HG03139 (cell line): Measurements from ENCODE around the gene ZC3H12D.
"Not testable (repeated sequence)": the region's sequence is repeated elsewhere in the genome, so short reads cannot be mapped to it uniquely, and the experiment has no call there.

ENCODE experiments used
- ATAC-seq: cut with Tn5 transposase; IDR thresholded peaks from one replicate; pipeline ENCODE4 v1.9.1; 2021; ENCODE audit not compliant: unreplicated experiment

ZC3H12D gene

DNA sequence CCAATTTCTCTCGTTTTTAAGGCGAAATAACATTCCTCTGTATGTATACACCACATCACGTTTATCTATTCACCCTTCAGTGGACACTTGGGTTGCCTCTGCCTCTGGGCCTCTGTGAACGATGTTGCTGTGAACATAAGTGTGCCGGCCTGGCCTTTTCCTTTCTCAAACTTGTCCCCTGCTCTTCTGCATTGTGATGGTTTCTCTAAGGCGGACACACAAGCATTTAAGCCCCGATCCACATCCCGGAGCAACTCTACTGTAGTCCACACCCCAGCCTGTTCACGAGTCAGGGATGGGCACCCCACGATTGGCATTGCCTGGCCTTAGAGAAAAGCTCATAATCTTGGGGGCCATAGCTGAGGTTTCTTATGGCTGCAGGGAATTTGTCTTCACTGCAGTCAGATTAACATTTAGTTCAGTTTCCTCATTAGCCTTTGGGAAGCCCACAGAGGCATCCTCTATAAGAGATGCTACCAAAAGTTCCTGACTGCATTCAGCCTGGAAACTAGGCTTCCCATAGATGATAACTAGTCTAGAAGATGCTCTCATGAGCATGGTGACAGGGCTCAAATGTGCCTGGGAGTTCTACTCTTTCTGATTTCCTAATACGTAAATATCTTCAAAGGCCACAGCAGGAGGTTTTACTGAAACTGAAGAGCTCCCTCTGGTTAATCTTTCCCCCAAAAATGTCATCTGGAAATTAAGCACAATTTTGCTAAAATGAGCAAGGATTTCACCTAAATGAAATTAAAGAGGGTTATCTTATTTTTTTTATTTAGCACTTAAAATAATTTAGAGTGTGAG is 762 bp downstream of the ZC3H12D start:
- ATAC-seq: no peak

DNA sequence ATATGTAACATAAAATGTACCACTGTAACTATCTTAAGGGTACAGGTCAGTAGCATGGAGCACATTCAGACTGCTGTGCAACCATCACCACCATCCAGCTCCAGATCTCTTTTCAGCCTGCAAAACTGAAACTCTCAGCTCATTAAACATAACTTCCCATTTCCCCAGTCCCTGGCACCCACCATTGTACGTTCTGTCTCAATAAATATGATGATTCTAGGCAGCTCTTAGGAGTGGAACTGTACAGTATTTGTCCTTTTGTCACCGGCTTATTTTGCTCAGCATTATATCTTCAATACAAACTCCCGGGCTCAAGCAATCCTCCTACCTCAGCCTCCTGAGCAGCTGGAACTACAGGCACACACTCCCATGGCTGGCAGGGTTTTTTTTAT is 1.5 kb downstream of the ZC3H12D start:
- no peak for ATAC-seq

DNA sequence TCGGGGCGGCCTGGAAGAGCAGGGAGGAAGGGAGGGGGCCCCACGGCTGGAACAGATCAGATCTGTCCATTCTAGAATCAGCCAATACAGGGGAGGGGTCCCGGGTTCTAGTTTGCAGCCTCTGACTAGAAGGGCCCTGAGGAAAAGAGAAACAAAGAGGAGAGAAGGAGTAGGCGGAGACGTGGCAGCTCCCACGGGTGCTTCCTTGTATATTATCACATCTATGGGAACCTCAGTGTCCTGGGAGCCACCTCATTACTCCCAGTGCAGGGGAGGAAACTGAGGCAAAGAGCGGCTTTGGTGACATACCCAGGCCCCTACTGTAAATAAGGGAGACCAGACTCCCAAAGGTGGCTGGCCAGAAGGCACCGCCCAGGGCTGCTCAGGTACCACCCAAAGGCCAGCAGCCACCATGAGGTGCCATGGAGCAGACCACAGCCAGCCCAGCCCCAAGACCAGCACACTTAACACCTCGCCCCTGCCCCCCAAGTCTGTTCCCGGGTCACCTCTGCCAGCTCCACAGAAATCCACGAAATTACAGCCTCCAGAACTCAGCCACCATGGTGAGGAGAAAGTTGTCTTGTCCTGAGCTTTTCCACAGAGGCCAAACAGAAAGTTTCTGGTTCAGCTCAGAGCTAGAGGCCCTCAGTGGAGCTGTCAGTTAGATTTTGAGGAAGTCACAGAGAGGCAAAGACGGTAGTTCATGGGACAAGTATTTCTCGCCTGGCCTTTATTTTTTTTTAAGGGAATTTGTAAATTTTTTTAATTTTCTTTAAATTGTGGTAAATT is 2.1 kb downstream of the ZC3H12D start:
- no peak for ATAC-seq

DNA sequence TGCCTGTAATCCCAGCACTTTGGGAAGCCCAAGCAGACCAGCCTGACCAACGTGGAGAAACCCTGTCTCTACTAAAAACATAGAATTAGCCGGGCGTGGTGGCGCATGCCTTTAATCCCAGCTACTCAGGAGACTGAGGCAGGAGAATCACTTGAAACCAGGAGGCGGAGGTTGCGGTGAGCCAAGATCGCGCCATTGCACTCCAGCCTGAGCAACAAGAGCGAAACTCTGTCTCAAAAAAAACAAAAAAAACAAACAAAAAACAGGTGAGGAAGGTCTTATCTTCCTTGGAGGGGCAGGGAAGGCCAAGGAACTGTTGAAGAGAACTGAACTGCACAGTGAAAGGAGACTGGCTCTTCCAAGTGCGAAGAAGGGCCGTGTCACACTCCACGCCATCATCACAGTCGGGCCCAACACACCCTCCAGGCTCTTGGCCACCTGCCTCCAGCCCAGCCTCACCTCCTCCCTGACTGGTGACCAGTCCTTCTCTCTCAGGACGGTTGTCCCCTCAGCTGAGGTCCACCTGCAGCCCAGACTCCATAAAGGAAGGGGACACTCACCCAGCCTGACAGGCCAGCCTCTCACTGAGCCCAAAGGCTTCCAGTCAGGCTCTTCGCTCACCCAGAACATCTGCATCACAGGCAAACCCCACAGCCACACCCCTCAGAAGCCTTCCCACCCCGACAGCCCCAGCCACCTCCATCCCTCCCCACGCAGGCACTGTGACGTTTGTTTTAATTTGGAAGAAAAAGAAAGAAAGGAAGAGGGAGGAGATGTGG is 4.1 kb downstream of the ZC3H12D start:
- no peak for ATAC-seq

DNA sequence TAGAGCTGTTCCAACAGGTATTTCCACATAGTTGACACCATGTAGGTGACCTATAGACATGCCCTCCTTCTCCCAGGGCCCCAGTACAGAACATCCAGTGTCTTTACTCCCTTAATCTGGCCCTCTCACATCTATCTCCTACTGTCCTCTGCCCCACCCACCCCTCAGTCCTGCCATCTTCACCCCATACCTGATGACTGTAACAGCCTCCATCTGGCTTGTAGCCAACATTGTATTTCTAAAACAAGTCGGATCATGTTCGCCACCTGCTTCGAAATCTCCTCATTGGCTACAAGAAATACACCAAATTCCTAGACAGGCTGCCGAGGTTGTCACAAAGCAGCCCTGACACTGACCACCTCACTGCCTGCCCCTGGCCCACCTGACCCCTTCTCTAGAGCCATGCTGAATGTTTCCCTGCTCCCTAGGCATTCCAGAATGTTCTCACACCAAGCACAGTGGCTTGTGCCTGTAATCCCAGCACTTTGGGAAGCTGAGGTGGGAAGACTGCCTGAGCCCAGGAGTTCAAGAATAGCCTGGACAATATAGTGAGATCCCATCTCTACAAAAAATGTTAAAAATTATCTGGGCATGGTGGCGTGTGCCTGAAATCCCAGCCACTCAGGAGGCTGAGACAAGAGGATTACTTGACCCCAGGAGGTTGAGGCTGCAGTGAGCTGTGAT is 6.0 kb downstream of the ZC3H12D start:
- ATAC-seq: no peak

DNA sequence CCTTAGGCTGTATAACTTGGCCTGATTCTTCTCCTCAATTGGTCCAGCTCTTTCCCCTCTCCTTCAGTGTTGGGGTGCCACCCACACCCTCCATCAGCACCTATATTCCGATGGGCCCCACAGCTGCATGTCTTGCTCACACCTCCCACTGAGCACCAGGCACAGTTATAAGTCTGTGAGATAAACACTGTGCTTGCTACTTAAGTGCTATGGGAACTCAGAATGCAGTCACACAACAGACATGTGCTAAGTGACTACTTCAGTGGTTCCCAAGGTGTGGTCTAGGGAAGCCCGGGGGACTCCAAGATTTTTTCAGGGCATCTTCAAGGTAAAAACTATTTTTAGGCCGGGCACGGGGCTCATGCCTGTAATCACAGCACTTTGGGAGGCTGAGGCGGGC is 7.3 kb downstream of the ZC3H12D start:
- no peak for ATAC-seq

DNA sequence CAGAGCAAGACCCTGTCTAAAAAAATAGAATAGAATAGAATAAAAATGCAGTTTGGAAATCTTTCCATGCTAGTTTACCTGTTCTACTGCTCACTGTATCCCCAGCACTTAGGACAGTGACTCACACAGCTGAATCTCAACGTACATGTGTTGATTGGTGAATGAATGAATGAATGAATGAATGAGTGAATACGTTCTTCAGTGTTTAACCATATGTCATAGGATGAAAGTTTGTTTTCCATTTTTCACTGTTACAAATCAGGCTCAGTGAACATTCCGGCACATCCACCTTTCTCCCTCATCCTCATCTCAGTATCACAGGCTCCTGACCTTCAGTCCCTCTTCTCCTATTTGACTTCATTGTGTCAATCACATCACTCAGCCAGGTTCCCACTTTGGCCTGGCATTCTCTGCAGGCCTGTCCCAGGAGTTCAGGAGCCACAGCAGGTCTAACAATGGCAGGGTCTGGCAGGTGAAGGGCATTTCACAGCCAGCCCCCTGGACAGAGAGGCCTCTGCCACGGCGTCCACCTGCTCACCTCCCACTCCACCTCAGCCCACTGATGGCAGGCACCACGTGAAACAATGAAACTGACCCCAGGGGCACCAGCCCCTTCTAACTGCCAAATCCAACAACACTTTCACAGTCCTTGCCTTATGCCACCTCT is 7.9 kb downstream of the ZC3H12D start:
- no peak for ATAC-seq

DNA sequence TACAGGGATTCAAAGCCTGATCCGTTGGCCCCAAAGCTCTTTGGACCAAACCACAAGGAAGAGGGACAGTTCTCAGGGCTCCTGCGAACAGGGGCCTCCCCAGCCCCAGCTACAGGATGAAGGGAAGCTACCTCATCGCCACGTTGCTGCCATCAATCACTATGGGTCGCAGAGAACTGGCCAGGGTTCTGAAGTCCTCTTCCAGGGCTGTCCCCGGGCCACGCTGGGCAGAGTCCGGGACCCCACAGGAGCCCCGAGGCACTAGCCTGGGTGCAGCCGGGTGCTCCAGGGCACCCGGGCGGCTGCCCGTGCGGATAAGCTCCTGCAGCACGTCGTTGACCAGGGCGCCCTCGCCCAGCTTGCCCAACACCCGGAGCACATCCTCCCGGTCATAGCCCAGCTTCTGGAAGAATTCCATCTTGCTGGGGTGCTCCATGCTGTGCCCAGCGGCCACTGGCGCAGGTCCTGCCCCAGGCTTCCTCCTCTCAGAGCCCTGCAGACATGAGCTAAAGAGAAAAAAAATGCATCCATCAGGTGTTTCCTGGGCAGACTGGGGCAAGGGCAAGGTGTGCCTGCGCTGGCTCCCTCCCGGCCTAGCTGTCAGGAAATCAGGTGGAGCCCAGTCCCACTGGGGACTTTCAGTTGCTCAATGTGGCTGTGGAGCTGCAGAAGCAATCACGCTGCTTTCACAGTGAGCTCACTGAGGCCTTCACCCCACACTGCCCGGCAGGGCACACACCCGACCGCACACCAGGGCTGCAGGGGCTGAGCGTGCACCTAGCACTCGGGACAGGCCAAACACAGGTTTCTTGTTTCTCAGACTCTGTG is 10.5 kb downstream of the ZC3H12D start:
- no peak for ATAC-seq

DNA sequence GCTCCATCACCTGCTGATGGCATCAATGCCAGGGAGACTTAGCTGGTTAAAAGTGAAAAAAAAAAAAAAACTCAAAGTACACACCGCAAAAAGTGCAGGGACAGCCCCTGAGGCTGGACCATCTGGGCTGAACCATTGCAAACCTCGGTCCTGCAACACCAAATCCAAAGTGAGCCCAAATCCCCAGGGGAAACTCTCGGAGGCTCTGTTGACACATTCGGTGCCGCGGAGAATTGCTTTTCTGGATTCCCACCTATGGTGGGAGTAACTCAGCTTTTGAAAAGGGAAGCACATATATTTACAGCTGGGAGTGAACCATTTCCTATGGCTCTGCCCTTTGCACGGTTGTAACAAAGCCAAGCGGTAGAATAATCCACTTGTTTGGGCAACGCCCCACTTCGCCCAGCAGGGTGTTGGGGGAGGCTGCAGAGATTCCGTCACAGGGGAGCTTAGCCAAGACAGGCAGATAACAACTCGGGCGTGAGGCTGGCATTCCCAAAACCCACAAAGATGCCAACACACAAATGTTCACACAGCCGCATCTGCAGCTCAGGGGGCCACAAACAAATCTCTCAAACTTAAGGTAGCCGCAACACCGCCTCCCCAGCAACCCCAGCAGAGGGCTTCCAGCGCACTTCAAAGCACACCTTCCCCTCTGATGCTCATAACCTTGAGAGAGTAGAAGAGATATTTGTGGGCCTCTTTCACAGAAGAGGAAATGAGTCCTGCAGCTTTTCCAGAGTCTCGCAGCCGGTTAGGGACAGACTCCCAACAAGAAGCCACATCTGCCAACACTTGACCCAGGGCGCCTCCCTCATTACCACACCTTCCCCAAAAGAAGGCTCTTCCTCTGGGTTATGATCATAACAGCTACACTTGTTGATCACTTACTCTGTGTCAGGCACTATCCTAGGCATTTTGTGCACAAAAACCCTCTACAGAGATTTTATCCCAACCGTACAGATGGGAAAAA is 11.4 kb downstream of the ZC3H12D start:
- no peak for ATAC-seq

DNA sequence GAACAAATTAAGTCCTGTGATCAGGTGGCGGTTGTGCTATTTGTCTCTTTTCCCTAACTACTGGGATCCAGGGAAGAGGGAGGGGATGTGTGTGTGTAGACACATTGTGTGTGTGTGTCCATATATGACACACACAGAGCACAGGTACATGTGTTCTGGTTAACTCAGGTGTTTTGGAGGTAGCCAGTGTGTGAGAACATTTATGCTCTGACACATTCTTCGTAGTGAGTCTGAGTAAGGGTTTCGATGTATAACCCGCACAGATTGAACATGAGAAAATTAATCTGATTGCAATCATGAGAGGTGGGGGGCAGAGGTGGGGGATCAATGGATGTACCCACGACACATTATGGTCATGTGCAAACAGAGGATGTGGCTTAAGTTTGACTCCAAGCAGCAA is 12.6 kb downstream of the ZC3H12D start:
- ATAC-seq: no peak

DNA sequence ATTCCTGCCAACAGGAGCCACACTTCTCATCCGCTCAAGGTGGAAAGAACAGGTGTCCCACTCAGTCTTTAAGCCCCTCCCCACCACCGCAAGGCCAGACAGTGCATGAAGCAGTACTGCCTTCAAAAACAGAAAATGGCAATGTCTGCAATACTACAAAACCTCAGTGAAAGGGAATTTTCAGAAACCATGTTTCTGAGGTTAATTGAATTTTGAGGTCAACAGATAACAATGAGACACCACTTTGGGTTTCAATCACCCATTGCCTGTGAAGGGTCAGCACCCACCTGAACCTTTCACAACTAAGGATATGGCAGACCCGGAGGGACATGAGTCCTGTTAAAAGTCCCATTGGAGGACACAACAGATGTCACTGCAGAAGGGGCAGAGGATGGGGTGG is 13.0 kb downstream of the ZC3H12D start:
- ATAC-seq: no peak

DNA sequence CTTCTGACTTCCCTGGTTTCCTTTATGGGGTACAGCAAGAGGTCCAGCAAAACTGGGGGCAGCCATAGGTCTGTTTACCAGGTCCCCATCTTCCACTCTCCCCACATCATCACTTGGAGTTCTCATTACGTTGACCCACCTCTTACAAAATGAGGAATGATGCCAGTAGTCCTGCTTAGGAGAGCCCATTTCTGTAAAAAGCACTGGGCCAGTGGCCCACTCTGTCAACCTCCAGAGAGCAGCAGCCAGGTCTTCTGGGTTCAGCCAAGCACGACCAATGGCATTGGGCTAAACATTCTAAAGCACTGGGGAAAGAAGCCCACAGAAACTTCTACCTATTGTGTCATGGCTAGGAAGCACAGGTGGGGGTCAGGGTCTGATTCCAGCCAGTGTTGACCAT is 13.9 kb downstream of the ZC3H12D start:
- no peak for ATAC-seq

DNA sequence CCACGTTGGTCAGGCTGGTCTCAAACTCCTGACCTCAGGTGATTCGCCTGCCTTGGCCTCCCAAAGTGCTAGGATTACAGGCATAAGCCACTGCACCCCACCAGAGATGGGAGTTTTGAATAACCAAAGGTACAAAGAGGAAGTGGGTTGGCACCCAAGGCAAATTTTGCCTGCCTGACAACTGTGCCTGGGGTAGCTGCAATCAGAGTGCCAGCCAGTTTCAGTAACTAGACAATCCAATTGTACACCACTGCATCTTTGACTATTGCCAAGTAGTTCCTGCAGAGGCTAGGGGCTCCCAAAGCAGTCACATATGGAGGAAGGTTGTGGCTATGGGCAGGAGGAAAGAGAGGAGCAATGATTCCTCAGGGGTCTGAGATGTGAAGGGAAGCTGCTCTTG is 16.6 kb downstream of the ZC3H12D start:
- ATAC-seq: no peak

DNA sequence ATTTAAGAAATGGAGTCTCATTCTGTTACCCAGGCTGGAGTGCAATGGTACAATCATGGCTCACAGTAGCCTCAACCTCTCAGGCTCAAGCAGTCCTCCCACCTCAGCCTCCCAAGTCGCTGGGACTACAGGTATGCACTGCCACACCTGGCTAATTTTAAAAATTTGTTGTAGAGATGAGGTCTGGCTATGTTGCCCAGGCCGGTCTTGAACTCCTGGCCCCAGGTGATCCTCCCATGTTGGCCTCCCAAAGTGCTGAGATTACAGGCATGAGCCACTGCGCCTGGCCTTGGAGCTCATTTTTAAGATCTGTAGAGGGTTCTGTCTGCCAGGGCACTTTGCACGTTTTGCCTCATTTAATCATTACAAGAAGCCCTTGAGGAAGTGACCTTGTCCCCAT is 17.5 kb downstream of the ZC3H12D start:
- no peak for ATAC-seq

DNA sequence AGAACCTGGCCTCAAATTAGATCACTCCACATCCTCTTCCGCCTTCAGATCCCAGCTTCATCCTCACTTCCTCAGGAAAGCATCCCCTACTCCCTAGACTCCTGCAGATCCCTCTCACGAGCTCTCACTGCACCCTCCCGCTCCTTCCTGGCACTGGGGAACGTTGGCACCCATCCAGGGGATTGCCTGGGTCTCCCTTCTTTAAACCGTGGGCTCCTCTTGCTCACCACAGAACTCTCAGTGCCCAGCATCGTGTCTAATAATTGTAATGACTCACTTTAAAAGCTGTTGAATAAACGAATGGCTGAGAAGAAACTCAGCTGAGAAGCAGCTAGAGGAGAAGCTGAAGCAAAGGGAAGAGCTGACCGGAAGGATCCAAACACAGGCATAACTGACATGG is 20.4 kb downstream of the ZC3H12D start:
- no peak for ATAC-seq

DNA sequence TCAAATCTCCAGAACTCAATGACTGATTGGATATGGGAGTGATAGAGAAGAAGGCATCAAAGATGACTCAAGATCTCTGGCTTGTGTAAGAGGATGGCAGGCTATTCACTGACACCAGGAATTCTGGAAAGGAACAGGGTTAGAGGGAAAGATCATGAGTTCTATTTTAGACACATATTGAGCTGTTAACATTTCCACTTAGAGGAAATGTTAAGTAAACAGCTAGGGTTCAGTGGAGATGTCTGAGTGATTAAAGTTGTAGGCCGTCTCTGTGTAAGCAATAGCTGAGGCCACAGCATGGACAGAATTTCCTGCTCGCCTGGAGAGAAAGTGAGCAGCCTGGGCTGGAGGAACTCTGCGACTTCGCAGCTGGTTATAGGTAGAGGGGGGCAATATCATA is 21.0 kb downstream of the ZC3H12D start:
- no peak for ATAC-seq

DNA sequence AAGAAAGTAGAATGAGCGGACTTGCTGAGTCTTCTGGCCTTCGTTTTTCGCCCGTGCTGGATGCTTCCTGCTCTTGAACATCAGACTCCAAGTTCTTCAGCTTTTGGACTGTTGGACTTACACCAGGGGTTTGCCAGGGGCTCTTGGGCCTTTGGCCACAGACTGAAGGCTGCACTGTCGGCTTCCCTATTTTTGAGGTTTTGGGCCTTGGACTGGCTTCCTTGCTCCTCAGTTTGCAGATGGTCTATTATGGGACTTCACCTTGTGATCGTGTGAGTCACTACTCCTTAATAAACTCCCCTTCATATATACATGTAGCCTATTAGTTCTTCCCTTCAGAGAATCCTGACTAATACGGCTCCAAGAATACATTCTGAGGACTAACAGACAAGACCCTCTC is 22.1 kb downstream of the ZC3H12D start:
- ATAC-seq: not testable (repeated sequence)

DNA sequence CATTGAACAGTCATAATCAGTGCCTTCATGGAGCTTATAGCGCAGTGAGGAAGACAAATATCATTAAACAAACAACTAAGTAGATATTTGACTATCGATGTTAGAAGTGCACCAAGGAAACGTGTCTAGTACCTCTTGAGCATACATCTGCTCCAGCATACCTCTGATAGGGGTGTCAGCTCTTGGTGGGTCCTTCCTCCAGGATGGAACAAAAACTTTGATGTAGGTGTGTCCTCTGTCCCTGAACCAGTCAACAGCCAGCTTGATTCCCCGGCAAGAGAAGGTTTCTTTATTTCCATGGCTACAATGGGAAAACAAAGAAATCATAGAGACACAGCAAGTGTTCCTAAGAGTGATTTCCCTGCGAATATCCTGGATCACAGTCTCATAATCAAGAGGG is 23.1 kb downstream of the ZC3H12D start:
- ATAC-seq: no peak

DNA sequence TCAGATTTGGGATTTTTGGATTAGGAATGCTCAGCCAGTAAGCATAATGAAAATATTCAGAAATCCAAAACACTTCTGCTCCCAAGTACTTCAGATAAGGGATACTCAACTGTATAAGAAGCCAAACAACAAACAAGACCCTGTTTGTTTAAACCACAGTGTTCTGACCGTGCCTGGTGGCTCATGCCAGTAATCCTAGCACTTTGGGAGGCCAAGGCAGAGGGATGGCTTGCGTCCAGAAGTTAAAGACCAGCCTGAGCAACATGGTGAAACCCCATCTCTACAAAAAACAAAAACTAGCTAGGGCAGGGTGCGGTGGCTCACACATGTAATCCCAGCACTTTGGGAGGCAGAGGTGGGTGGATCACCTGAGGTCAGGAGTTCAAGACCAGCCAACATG is 24.6 kb downstream of the ZC3H12D start:
- ATAC-seq: not testable (repeated sequence)
